Measurements from ENCODE around the gene TMEM184B. TPM values are rescaled to one million over a fixed set of nuclear protein-coding genes. Genes with fewer than 3 reads are reported as not detected.

The TMEM184B gene
- total and polyA plus RNA-seq, 2 donors from 2014 or later: 22.9 to 54.1 TPM

- Histone ChIP-seq H3K27ac (ENCODE audit: low read depth in 2 of 2, low read length in 2 of 2) (peak overlapping the region; percentile 85 to 95), H3K9me3 (ENCODE audit: control insufficient read depth in 2 of 3, insufficient read depth in 1 of 3, low read length in 3 of 3) (no peaks in the 10 kb centered on the region), H3K27me3 (ENCODE audit: control insufficient read depth, insufficient read depth, low read length) (no peaks in the 10 kb centered on the region), H3K4me3 (ENCODE audit: low read length in 3 of 3) (peak overlapping the region in 1 of 3 donors; percentile 75), H3K36me3 (ENCODE audit: control insufficient read depth in 2 of 3, insufficient read depth in 3 of 3, low read length in 3 of 3) (peaks cover 0 to 6% (median 3%) of the 10 kb centered on the region in 3 donors), H3K4me1 (ENCODE audit: control insufficient read depth in 2 of 3, insufficient read depth in 2 of 3, low read depth in 1 of 3, low read length in 3 of 3) (peaks cover 0 to 37% (median 3%) of the 10 kb centered on the region in 3 donors), H3K9ac (ENCODE audit: low read length in 3 of 3) (peak overlapping the region in 2 of 3 donors; percentile 31 to 79)
- TF ChIP-seq, protein P1, sequence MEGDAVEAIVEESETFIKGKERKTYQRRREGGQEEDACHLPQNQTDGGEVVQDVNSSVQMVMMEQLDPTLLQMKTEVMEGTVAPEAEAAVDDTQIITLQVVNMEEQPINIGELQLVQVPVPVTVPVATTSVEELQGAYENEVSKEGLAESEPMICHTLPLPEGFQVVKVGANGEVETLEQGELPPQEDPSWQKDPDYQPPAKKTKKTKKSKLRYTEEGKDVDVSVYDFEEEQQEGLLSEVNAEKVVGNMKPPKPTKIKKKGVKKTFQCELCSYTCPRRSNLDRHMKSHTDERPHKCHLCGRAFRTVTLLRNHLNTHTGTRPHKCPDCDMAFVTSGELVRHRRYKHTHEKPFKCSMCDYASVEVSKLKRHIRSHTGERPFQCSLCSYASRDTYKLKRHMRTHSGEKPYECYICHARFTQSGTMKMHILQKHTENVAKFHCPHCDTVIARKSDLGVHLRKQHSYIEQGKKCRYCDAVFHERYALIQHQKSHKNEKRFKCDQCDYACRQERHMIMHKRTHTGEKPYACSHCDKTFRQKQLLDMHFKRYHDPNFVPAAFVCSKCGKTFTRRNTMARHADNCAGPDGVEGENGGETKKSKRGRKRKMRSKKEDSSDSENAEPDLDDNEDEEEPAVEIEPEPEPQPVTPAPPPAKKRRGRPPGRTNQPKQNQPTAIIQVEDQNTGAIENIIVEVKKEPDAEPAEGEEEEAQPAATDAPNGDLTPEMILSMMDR (IDR thresholded peaks at IDR 0.05; ENCODE audit: borderline replicate concordance, extremely low read depth, insufficient read depth): no peak
- no peak for FAIRE-seq
- peak in 2 of 5 donors; percentile 28 to 61 for DNase-seq
- intact Hi-C loops (cut with DNase I): no loop called here
These were observed 41.5 kb upstream of the TMEM184B start for GRCh38 chr22:38314051-38314932.

GRCh38 chr22:38313384-38313955 lies 40.7 kb upstream of the TMEM184B start:
- DNase-seq: peak; percentile 46 to 89 (median 70)
- peaks cover 0 to 6% (median 3%) of the 10 kb centered on the region in 3 donors for H3K36me3 ChIP-seq (ENCODE audit: control insufficient read depth in 2 of 3, insufficient read depth in 3 of 3, low read length in 3 of 3)
- no peaks in the 10 kb centered on the region for H3K27me3 ChIP-seq (ENCODE audit: control insufficient read depth, insufficient read depth, low read length)
- peak overlapping the region in 1 of 3 donors; percentile 27 for H3K4me3 ChIP-seq (ENCODE audit: low read length in 3 of 3)
- no peaks in the 10 kb centered on the region for H3K9me3 ChIP-seq (ENCODE audit: control insufficient read depth in 2 of 3, insufficient read depth in 1 of 3, low read length in 3 of 3)
- TF ChIP-seq, protein P1 (IDR thresholded peaks at IDR 0.05; ENCODE audit: borderline replicate concordance, extremely low read depth, insufficient read depth): no peak
- intact Hi-C loops (cut with DNase I): no loop called here
- no peak for FAIRE-seq
- H3K9ac ChIP-seq (ENCODE audit: low read length in 3 of 3): peak overlapping the region in 2 of 3 donors; percentile 31 to 79
- H3K27ac ChIP-seq (ENCODE audit: low read depth in 2 of 2, low read length in 2 of 2): peak overlapping the region; percentile 85 to 95
- peaks cover 0 to 43% (median 7%) of the 10 kb centered on the region in 3 donors for H3K4me1 ChIP-seq (ENCODE audit: control insufficient read depth in 2 of 3, insufficient read depth in 2 of 3, low read depth in 1 of 3, low read length in 3 of 3)

DNA sequence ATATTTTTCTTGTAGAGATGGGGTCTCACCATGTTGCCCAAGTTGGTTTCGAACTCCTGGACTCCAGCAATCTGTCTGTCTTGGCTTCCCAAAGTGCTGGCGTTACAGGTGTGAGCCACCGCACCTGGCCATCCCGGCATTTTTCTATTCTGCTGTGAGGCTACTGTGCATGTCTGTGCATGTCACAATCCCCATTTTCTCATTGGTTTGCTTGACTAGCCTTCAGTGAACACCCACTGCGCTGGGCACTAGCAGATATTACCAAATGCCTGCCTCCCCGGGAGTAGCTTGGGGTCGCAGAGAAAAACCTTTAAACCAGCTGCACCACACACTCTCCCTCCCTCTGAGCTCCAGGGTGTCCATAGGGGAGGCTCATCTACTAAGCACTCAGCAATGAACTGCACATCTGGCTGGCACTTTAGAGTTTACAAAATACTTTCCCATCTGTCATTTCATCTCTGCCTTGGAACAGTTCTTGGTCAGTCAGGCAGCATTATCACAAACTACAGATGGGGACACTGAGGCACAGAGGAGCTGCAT lies 39.5 kb upstream of the TMEM184B start:
- H3K9ac ChIP-seq (ENCODE audit: low read length in 3 of 3): no peak overlapping the region
- peak overlapping the region; percentile 85 to 95 for H3K27ac ChIP-seq (ENCODE audit: low read depth in 2 of 2, low read length in 2 of 2)
- H3K36me3 ChIP-seq (ENCODE audit: control insufficient read depth in 2 of 3, insufficient read depth in 3 of 3, low read length in 3 of 3): peaks cover 0 to 6% (median 3%) of the 10 kb centered on the region in 3 donors
- no peak for DNase-seq
- H3K9me3 ChIP-seq (ENCODE audit: control insufficient read depth in 2 of 3, insufficient read depth in 1 of 3, low read length in 3 of 3): no peaks in the 10 kb centered on the region
- intact Hi-C loops (cut with DNase I): no loop called here
- H3K4me1 ChIP-seq (ENCODE audit: control insufficient read depth in 2 of 3, insufficient read depth in 2 of 3, low read depth in 1 of 3, low read length in 3 of 3): peaks cover 0 to 36% (median 7%) of the 10 kb centered on the region in 3 donors
- TF ChIP-seq, protein P1 (IDR thresholded peaks at IDR 0.05; ENCODE audit: borderline replicate concordance, extremely low read depth, insufficient read depth): no peak
- H3K27me3 ChIP-seq (ENCODE audit: control insufficient read depth, insufficient read depth, low read length): no peaks in the 10 kb centered on the region
- H3K4me3 ChIP-seq (ENCODE audit: low read length in 3 of 3): no peak overlapping the region
- FAIRE-seq: no peak
